ENCODE data around the gene NES. TPM values are rescaled to one million over a fixed set of nuclear protein-coding genes. Genes with fewer than 3 reads are reported as not detected.

Gene NES
- total and polyA plus RNA-seq, 4 donors = 0.15 to 3.1 (median 1.9) TPM

GRCh38 chr1:156652992-156653355 is 24.2 kb downstream of the NES start:
- Histone ChIP-seq H3K9ac (ENCODE audit: low read depth in 1 of 2, low read length in 2 of 2) (no peak overlapping the region), H3K27ac (ENCODE audit: low read depth in 1 of 2, low read length in 2 of 2) (no peak overlapping the region), H3K4me3 (ENCODE audit: low read depth in 1 of 3, low read length in 3 of 3) (no peak overlapping the region), H3K27me3 (ENCODE audit: control insufficient read depth in 4 of 4, insufficient read depth in 4 of 4, low read length in 3 of 4) (peaks cover 0 to 13% (median 5%) of the 10 kb centered on the region in 4 donors), H3K9me3 (ENCODE audit: control insufficient read depth in 4 of 4, low read length in 3 of 4) (no peaks in the 10 kb centered on the region), H3K36me3 (ENCODE audit: control insufficient read depth in 4 of 4, insufficient read depth in 3 of 4, low read depth in 1 of 4, low read length in 3 of 4) (no peaks in the 10 kb centered on the region), H3K4me1 (ENCODE audit: control insufficient read depth in 4 of 4, insufficient read depth in 4 of 4, low read length in 3 of 4) (peaks cover 0 to 12% (median 6%) of the 10 kb centered on the region in 4 donors)
- DNase-seq (ENCODE audit: low spot score) = no peak
- TF ChIP-seq, protein P1, sequence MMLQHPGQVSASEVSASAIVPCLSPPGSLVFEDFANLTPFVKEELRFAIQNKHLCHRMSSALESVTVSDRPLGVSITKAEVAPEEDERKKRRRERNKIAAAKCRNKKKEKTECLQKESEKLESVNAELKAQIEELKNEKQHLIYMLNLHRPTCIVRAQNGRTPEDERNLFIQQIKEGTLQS (IDR thresholded peaks at IDR 0.05) = no peak
- TF ChIP-seq NR2F2 (IDR thresholded peaks at IDR 0.05) (no peak), FOXA2 (IDR thresholded peaks at IDR 0.05) (no peak), FOXA1 (IDR thresholded peaks at IDR 0.05) (no peak), TAF1 (conservative IDR thresholded peaks at IDR 0.05) (no peak), EGR1 (IDR thresholded peaks at IDR 0.05; ENCODE audit: low read depth in 2 of 2) (no peak), JUND (IDR thresholded peaks at IDR 0.05) (no peak), RAD21 (IDR thresholded peaks at IDR 0.05) (no peak), YY1 (IDR thresholded peaks at IDR 0.05) (no peak), HNF4A (conservative IDR thresholded peaks at IDR 0.05) (no peak), GABPA (IDR thresholded peaks at IDR 0.05 in 1 of 2, conservative IDR thresholded peaks at IDR 0.05 in 1 of 2) (no peak), CTCF (IDR thresholded peaks at IDR 0.05; ENCODE audit: low read depth, low read length, missing input control) (no peak), HNF4G (IDR thresholded peaks at IDR 0.05) (no peak), RXRA (IDR thresholded peaks at IDR 0.05) (no peak)
- TF ChIP-seq, protein P2, sequence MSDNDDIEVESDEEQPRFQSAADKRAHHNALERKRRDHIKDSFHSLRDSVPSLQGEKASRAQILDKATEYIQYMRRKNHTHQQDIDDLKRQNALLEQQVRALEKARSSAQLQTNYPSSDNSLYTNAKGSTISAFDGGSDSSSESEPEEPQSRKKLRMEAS (IDR thresholded peaks at IDR 0.05) = no peak
- TF ChIP-seq, protein P3, sequence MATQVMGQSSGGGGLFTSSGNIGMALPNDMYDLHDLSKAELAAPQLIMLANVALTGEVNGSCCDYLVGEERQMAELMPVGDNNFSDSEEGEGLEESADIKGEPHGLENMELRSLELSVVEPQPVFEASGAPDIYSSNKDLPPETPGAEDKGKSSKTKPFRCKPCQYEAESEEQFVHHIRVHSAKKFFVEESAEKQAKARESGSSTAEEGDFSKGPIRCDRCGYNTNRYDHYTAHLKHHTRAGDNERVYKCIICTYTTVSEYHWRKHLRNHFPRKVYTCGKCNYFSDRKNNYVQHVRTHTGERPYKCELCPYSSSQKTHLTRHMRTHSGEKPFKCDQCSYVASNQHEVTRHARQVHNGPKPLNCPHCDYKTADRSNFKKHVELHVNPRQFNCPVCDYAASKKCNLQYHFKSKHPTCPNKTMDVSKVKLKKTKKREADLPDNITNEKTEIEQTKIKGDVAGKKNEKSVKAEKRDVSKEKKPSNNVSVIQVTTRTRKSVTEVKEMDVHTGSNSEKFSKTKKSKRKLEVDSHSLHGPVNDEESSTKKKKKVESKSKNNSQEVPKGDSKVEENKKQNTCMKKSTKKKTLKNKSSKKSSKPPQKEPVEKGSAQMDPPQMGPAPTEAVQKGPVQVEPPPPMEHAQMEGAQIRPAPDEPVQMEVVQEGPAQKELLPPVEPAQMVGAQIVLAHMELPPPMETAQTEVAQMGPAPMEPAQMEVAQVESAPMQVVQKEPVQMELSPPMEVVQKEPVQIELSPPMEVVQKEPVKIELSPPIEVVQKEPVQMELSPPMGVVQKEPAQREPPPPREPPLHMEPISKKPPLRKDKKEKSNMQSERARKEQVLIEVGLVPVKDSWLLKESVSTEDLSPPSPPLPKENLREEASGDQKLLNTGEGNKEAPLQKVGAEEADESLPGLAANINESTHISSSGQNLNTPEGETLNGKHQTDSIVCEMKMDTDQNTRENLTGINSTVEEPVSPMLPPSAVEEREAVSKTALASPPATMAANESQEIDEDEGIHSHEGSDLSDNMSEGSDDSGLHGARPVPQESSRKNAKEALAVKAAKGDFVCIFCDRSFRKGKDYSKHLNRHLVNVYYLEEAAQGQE (IDR thresholded peaks at IDR 0.05) = no peak
- TF ChIP-seq, protein P4, sequence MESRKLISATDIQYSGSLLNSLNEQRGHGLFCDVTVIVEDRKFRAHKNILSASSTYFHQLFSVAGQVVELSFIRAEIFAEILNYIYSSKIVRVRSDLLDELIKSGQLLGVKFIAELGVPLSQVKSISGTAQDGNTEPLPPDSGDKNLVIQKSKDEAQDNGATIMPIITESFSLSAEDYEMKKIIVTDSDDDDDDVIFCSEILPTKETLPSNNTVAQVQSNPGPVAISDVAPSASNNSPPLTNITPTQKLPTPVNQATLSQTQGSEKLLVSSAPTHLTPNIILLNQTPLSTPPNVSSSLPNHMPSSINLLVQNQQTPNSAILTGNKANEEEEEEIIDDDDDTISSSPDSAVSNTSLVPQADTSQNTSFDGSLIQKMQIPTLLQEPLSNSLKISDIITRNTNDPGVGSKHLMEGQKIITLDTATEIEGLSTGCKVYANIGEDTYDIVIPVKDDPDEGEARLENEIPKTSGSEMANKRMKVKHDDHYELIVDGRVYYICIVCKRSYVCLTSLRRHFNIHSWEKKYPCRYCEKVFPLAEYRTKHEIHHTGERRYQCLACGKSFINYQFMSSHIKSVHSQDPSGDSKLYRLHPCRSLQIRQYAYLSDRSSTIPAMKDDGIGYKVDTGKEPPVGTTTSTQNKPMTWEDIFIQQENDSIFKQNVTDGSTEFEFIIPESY (IDR thresholded peaks at IDR 0.05) = no peak
- WGBS = 75% methylated on average over 9 of the region's 9 CpGs
